ENCODE data around the gene SMIM11. TPM values are rescaled to one million over a fixed set of nuclear protein-coding genes. Genes with fewer than 3 reads are reported as not detected.
A peak's percentile ranks its signal among the peaks of the same experiment; 100 is the strongest.
"Not testable (repeated sequence)": the region's sequence is repeated elsewhere in the genome, so short reads cannot be mapped to it uniquely, and the experiment has no call there.

The SMIM11 gene
- total RNA-seq, 1 donor from 2014 or later: 2.0 TPM

GRCh38 chr21:34365809-34366208 lies 9.5 kb upstream of the SMIM11 start:
- no peak for DNase-seq (ENCODE audit: low spot score)
- TF ChIP-seq CTCF (IDR thresholded peaks at IDR 0.05; ENCODE audit: unreplicated experiment): no peak
- Mint-ChIP-seq H3K36me3 (ENCODE audit: low read depth, unreplicated experiment) (no peaks in the 10 kb centered on the region), H3K4me3 (ENCODE audit: unreplicated experiment) (no peak overlapping the region), H3K27ac (ENCODE audit: unreplicated experiment) (no peak overlapping the region), H3K27me3 (ENCODE audit: unreplicated experiment) (no peaks in the 10 kb centered on the region), H3K4me1 (ENCODE audit: unreplicated experiment) (peaks cover 3% of the 10 kb centered on the region), H3K9me3 (ENCODE audit: unreplicated experiment) (no peaks in the 10 kb centered on the region)

DNA sequence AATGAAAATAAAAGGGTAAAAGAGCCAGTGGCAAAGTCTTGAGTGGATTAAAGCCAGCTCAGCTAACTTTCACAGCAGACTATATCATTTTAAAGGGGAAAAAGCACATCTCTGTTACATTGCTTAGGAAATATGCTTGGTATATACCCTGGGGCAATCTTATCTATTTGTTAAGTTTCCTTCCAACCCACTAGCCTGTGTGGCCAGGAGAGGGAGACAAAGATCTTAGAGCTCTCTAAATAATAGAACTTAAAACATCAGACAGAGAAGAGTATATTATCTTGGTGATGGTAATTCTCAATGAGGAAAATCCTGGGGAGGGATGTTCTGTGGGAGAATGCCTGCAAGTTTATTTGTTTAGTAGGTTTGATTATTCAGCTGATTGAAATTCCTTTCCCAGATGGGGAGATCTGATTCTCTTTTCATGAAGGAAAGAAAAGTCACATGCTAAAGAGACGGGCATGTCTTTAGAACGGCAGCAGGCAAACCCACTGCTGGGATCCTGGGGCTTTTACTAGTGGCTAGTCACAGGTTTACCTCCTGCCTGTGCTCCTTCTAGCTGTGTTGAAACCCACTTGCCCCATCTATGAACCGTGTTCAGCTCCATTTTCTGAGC lies 7.9 kb upstream of the SMIM11 start:
- no peaks in the 10 kb centered on the region for H3K27me3 Mint-ChIP-seq (ENCODE audit: unreplicated experiment)
- TF ChIP-seq CTCF (IDR thresholded peaks at IDR 0.05; ENCODE audit: unreplicated experiment): peak; percentile 46
- H3K27ac Mint-ChIP-seq (ENCODE audit: unreplicated experiment): no peak overlapping the region

GRCh38 chr21:34369741-34370140 lies 5.6 kb upstream of the SMIM11 start:
- H3K27ac Mint-ChIP-seq (ENCODE audit: unreplicated experiment): no peak overlapping the region

More for the DNA sequence above, 7.9 kb upstream of the SMIM11 start:
- H3K36me3 Mint-ChIP-seq (ENCODE audit: low read depth, unreplicated experiment): no peaks in the 10 kb centered on the region
- no peaks in the 10 kb centered on the region for H3K4me1 Mint-ChIP-seq (ENCODE audit: unreplicated experiment)
- peak; percentile 33 for DNase-seq (ENCODE audit: low spot score)
- no peaks in the 10 kb centered on the region for H3K9me3 Mint-ChIP-seq (ENCODE audit: unreplicated experiment)
- no peak overlapping the region for H3K4me3 Mint-ChIP-seq (ENCODE audit: unreplicated experiment)

DNA sequence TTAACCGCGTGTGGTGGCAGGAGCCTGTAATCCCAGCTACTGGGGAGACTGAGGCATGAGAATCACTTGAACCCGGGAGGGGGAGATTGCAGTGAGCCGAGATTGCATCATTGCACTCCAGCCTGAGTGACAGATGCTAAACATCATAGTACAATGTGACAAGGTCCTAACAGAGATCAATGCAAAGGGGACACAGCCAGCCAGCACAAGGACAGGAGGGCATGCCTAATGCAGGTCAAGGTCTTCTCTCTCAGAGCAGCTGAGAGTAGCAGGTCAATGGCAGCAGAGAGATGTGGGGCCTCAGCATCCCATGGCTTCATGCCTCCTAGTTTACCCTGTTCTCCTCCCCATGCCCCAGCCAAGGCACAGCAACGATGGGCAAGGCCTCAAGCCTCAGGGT lies 3.0 kb upstream of the SMIM11 start:
- TF ChIP-seq CTCF (IDR thresholded peaks at IDR 0.05; ENCODE audit: unreplicated experiment): no peak
- Mint-ChIP-seq H3K9me3 (ENCODE audit: unreplicated experiment) (no peaks in the 10 kb centered on the region), H3K27ac (ENCODE audit: unreplicated experiment) (no peak overlapping the region), H3K4me1 (ENCODE audit: unreplicated experiment) (peaks cover 4% of the 10 kb centered on the region), H3K4me3 (ENCODE audit: unreplicated experiment) (no peak overlapping the region), H3K27me3 (ENCODE audit: unreplicated experiment) (no peaks in the 10 kb centered on the region), H3K36me3 (ENCODE audit: low read depth, unreplicated experiment) (no peaks in the 10 kb centered on the region)
- no peak for DNase-seq (ENCODE audit: low spot score)

More at GRCh38 chr21:34369741-34370140, 5.6 kb upstream of the SMIM11 start:
- no peaks in the 10 kb centered on the region for H3K27me3 Mint-ChIP-seq (ENCODE audit: unreplicated experiment)
- no peaks in the 10 kb centered on the region for H3K9me3 Mint-ChIP-seq (ENCODE audit: unreplicated experiment)
- no peak for DNase-seq (ENCODE audit: low spot score)
- H3K4me3 Mint-ChIP-seq (ENCODE audit: unreplicated experiment): no peak overlapping the region
- no peak for TF ChIP-seq CTCF (IDR thresholded peaks at IDR 0.05; ENCODE audit: unreplicated experiment)
- H3K4me1 Mint-ChIP-seq (ENCODE audit: unreplicated experiment): peaks cover 4% of the 10 kb centered on the region
- no peaks in the 10 kb centered on the region for H3K36me3 Mint-ChIP-seq (ENCODE audit: low read depth, unreplicated experiment)

- not testable (repeated sequence) for H3K36me3 Mint-ChIP-seq (ENCODE audit: low read depth, unreplicated experiment); H3K27ac Mint-ChIP-seq (ENCODE audit: unreplicated experiment); H3K4me3 Mint-ChIP-seq (ENCODE audit: unreplicated experiment); H3K4me1 Mint-ChIP-seq (ENCODE audit: unreplicated experiment); H3K27me3 Mint-ChIP-seq (ENCODE audit: unreplicated experiment); DNase-seq (ENCODE audit: low spot score); H3K9me3 Mint-ChIP-seq (ENCODE audit: unreplicated experiment)
Measured at GRCh38 chr21:34374462-34374861, 845 bp upstream of the SMIM11 start.

DNA sequence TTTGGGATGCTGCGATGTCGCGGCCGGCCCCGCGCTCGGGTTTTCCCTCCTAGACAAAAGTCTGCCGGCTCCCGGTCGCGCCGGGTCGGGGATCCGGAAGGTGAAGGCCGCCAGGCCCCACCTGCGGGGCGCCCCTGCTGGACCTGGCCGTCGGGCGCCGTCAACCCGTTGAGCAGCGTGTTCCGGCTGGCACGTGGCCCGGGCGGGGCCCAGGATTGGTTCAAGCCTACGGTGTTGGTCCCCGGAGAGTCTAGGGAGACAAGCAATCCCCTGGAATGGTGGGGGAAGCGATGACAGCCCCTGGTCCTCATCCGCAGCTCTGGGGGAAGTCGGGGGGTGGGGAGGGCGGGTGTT lies 289 bp downstream of the SMIM11 start:
- H3K9me3 Mint-ChIP-seq (ENCODE audit: unreplicated experiment); H3K36me3 Mint-ChIP-seq (ENCODE audit: low read depth, unreplicated experiment); H3K27me3 Mint-ChIP-seq (ENCODE audit: unreplicated experiment); H3K27ac Mint-ChIP-seq (ENCODE audit: unreplicated experiment); H3K4me1 Mint-ChIP-seq (ENCODE audit: unreplicated experiment); H3K4me3 Mint-ChIP-seq (ENCODE audit: unreplicated experiment); DNase-seq (ENCODE audit: low spot score): not testable (repeated sequence)

DNA sequence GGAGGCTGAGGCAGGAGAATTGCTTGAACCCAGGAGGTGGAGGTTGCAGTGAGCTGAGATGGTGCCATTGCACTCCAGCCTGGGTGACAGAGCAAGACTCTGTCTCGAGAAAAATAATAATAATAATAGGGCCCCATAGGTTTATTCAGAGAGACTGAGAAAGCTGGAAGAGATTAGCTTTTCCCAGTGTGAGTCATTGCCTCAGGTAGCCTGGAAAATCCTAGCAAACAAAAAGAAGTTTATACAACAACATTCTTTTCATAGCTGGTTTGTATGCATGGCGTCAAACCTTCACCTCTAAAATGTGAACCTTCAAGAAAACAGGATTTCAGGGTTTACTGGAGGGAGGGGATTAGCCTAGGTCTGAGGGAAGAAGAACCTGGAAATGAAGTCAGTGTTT lies 7.8 kb downstream of the SMIM11 start:
- H3K4me1 Mint-ChIP-seq (ENCODE audit: unreplicated experiment): not testable (repeated sequence)

GRCh38 chr21:34383724-34384415 lies 8.6 kb downstream of the SMIM11 start:
- DNase-seq (ENCODE audit: low spot score); H3K36me3 Mint-ChIP-seq (ENCODE audit: low read depth, unreplicated experiment); H3K9me3 Mint-ChIP-seq (ENCODE audit: unreplicated experiment); H3K27me3 Mint-ChIP-seq (ENCODE audit: unreplicated experiment); H3K27ac Mint-ChIP-seq (ENCODE audit: unreplicated experiment); H3K4me1 Mint-ChIP-seq (ENCODE audit: unreplicated experiment); H3K4me3 Mint-ChIP-seq (ENCODE audit: unreplicated experiment): not testable (repeated sequence)

More for the DNA sequence above, 7.8 kb downstream of the SMIM11 start:
- not testable (repeated sequence) for H3K9me3 Mint-ChIP-seq (ENCODE audit: unreplicated experiment); H3K27ac Mint-ChIP-seq (ENCODE audit: unreplicated experiment); H3K27me3 Mint-ChIP-seq (ENCODE audit: unreplicated experiment); DNase-seq (ENCODE audit: low spot score); H3K36me3 Mint-ChIP-seq (ENCODE audit: low read depth, unreplicated experiment); H3K4me3 Mint-ChIP-seq (ENCODE audit: unreplicated experiment)

Data from endothelial cell (in vitro differentiated cells).